K562 (cell line): ENCODE results near the gene CD164L2. TPM values are rescaled to one million over a fixed set of nuclear protein-coding genes. Genes with fewer than 3 reads are reported as not detected.
"Not testable (repeated sequence)": the region's sequence is repeated elsewhere in the genome, so short reads cannot be mapped to it uniquely, and the experiment has no call there.

Experiments used
- ATAC-seq: fragments of 200-7000 bp; cut with Tn5 transposase; 3 replicates; pipeline ENCODE4 v1.9.1; 2020; ENCODE audit warnings: moderate library complexity
- BruUV-seq: library from RNA; stranded (reverse); fragments of 400-500 nt; replicated peaks from 2 replicates; lab custom pipeline; 2021; lab: Mats Ljungman, UMichigan
- CTCF ChIA-PET: fragments of 300-600 bp; formaldehyde crosslinking; extraction: SDS; loops from one replicate; lab custom pipeline; 2021; ENCODE audit warnings: low intra/inter-chr PET ratio; lab: Yijun Ruan, JAX
- POLR2A ChIA-PET: fragments of 300-600, 350-650 bp; sonication (Branson Sonifier 250); formaldehyde crosslinking; extraction: SDS; loops from one replicate; lab custom pipeline; 2021; ENCODE audit warnings: antibody characterized with exemption, inconsistent platforms; lab: Yijun Ruan, JAX
- DNase-seq, 4 experiments: peaks; one replicate each; pipeline versions ENCODE4 v3.0.0 to v3.0.0-alpha.2; 2011 to 2018; ENCODE audit warnings: low spot score in 3 of 4, mixed read lengths in 3 of 4; ENCODE audit errors: extremely low read depth in 1 of 4
- FAIRE-seq: peaks from 2 replicates; lab custom pipeline; 2011; peaks lifted over from hg19 to GRCh38; lab: Jason Lieb, UNC
- H2AFZ ChIP-seq: 2 replicates; pipeline ENCODE4 v1.6.0; 2011; ENCODE audit warnings: low read depth, low read length, control low read depth, inconsistent platforms
- H3K27ac ChIP-seq: fragments of 200-600 bp; 3 replicates; pipeline ENCODE4 v1.8.0; 2011; ENCODE audit warnings: low read depth, mild to moderate bottlenecking, control low read depth, inconsistent platforms, low read length, moderate library complexity, mixed read lengths; ENCODE audit errors: extremely low read depth
- H3K27me3 ChIP-seq, 2 experiments: fragments of 300-600 bp in 1 of 2; 2 replicates in 1 of 2; 3 replicates in 1 of 2; pipeline versions ENCODE4 v1.6.0 to v1.8.0; 2011; ENCODE audit warnings: inconsistent platforms in 2 of 2, low read length in 2 of 2, mild to moderate bottlenecking in 1 of 2, mixed read lengths in 1 of 2, moderate library complexity in 1 of 2; ENCODE audit not compliant: control insufficient read depth in 2 of 2, insufficient read depth in 2 of 2
- H3K36me3 ChIP-seq: fragments of 300-600 bp; 3 replicates; pipeline ENCODE4 v1.8.0; 2011; ENCODE audit warnings: mild to moderate bottlenecking, low read length, inconsistent platforms; ENCODE audit not compliant: control insufficient read depth, insufficient read depth
- H3K4me1 ChIP-seq, 2 experiments: fragments of 200-600 bp in 1 of 2; replicated peaks in 1 of 2; 2 replicates in 1 of 2; 3 replicates in 1 of 2; pipeline versions ENCODE4 v1.5.1 to v1.8.0; 2011; ENCODE audit warnings: inconsistent platforms in 2 of 2, low read length in 2 of 2, mild to moderate bottlenecking in 1 of 2, mixed read lengths in 1 of 2, moderate library complexity in 1 of 2; ENCODE audit not compliant: control insufficient read depth in 2 of 2, insufficient read depth in 2 of 2
- H3K4me2 ChIP-seq: 2 replicates; pipeline ENCODE4 v1.6.1; 2011; ENCODE audit warnings: low read length, control low read depth, inconsistent platforms, mixed read lengths; ENCODE audit not compliant: insufficient read depth
- H3K4me3 ChIP-seq: fragments of 200-600 bp; sonication (generic), shearing (Covaris generic); 2 replicates; pipeline ENCODE4 v1.5.1; 2016; ENCODE audit warnings: control low read depth, inconsistent platforms
- H3K79me2 ChIP-seq: fragments of 200-600 bp; 3 replicates; pipeline ENCODE4 v1.8.0; 2011; ENCODE audit warnings: low read length, inconsistent platforms; ENCODE audit not compliant: control insufficient read depth, insufficient read depth
- H3K9ac ChIP-seq, 2 experiments: 2 replicates each; pipeline versions ENCODE4 v1.6.0 to v1.6.1; 2011; ENCODE audit warnings: low read depth in 2 of 2, low read length in 2 of 2, control low read depth in 1 of 2, inconsistent platforms in 1 of 2, mild to moderate bottlenecking in 1 of 2, mixed read lengths in 1 of 2; ENCODE audit not compliant: insufficient read depth in 1 of 2
- H3K9me1 ChIP-seq: one replicate; pipeline ENCODE4 v1.6.0; 2011; ENCODE audit warnings: inconsistent platforms, mild to moderate bottlenecking, low read length, moderate library complexity; ENCODE audit not compliant: control insufficient read depth, insufficient read depth
- H3K9me3 ChIP-seq: replicated peaks from 2 replicates; pipeline ENCODE4 v1.5.1; 2011; ENCODE audit warnings: low read depth, low read length, inconsistent platforms; ENCODE audit not compliant: control insufficient read depth, insufficient read depth
- H4K20me1 ChIP-seq: replicated peaks from 2 replicates; pipeline ENCODE4 v1.6.1; 2011; ENCODE audit warnings: low read length, inconsistent platforms, mixed read lengths; ENCODE audit not compliant: control insufficient read depth, insufficient read depth
- CTCF ChIP-seq, 3 experiments: IDR thresholded peaks in 2 of 3; conservative IDR thresholded peaks in 1 of 3; 2 replicates each; pipeline ENCODE4 v1.5.1; 2011 to 2012; ENCODE audit warnings: low read length in 3 of 3, mild to moderate bottlenecking in 3 of 3, control low read depth in 2 of 3, improper control_type of control experiment in 1 of 3, inconsistent platforms in 1 of 3, low read depth in 1 of 3, mixed read lengths in 1 of 3, moderate library complexity in 1 of 3; ENCODE audit not compliant: insufficient read depth in 2 of 3
- POLR2A ChIP-seq: fragments of 450-650 bp; conservative IDR thresholded peaks from 2 replicates; pipeline ENCODE4 v1.6.1; 2016
- RBM22 ChIP-seq: fragments of 200-400 bp; formaldehyde crosslinking; IDR thresholded peaks from 2 replicates; pipeline ENCODE4 v1.6.1; 2018; ENCODE audit warnings: low read length, low read depth; ENCODE audit not compliant: poor library complexity, severe bottlenecking
- ZBTB33 ChIP-seq: sonication (generic); formaldehyde crosslinking; IDR thresholded peaks from 2 replicates; pipeline ENCODE4 v1.8.1; 2023; ENCODE audit warnings: mild to moderate bottlenecking, missing genetic modification reagents
- WGBS: fragments of 100-300 bp; shearing (Covaris generic); methylation state at CpG from one replicate; pipeline ENCODE4 v1.1.6; 2016; ENCODE audit warnings: low coverage, mixed read lengths; ENCODE audit not compliant: insufficient coverage; ENCODE audit errors: missing lambda C conversion rate; 5-methylcytosine and 5-hydroxymethylcytosine counted together
- in situ Hi-C: fragments of 300-500 bp; cut with MboI; formaldehyde crosslinking; loops from 4 replicates; pipeline ENCODE4 v1.15.0; 2018; ENCODE audit warnings: inconsistent platforms, mixed read lengths
- intact Hi-C: fragments of 100-400 bp; cut with micrococcal nuclease; formaldehyde crosslinking; loops from 2 replicates; pipeline ENCODE4 v1.14.2; 2022
- polyA plus RNA-seq, 8 experiments: library from polyadenylated mRNA; depleted of rRNA in 4 of 8; stranded (reverse) in 5 of 8; unstranded in 3 of 8; fragments of >200 nt; fragmentation: Nextera tagmentation in 2 of 8; fragmentation: Illumina TruSeq in 1 of 8; extraction: Ambion mirVana in 2 of 8; extraction: Trizol in 1 of 8; gene quantifications; 2 replicates each; pipeline versions ENCODE4 v1.2.1 to v1.2.3, GENCODE V29; 2011 to 2014; ENCODE audit warnings: inconsistent platforms in 1 of 8, missing spikeins in 1 of 8
- total RNA-seq, 7 experiments: library from RNA; depleted of rRNA in 6 of 7; stranded (reverse); fragments of >200 nt in 6 of 7; fragmentation: Illumina TruSeq in 2 of 7; extraction: Trizol in 2 of 7; gene quantifications; 2 replicates each; pipeline versions ENCODE4 v1.2.1 to v1.2.3, GENCODE V29; 2011 to 2021; ENCODE audit warnings: low replicate concordance in 1 of 7

Gene CD164L2
- total and polyA plus RNA-seq, 9 of the 15 experiments (the other 6 are each of a cell fraction or from before 2014, with no cell fraction given) = 0.08 to 0.92 (median 0.38) TPM; not detected in 1

- H3K4me2 ChIP-seq, H3K4me3 ChIP-seq, H3K27ac ChIP-seq, H3K79me2 ChIP-seq, DNase-seq, CTCF ChIA-PET, H3K9me3 ChIP-seq, H4K20me1 ChIP-seq, H2AFZ ChIP-seq, H3K27me3 ChIP-seq, in situ Hi-C loops, FAIRE-seq, BruUV-seq, intact Hi-C loops, H3K9me1 ChIP-seq: not testable (repeated sequence)
- ATAC-seq = peak; percentile 22
- 0 out of 2 replicates have a peak, but pooled peaks have one; percentile 16 for TF ChIP-seq POLR2A
- TF ChIP-seq CTCF (IDR thresholded peaks at IDR 0.05 in 2 of 3, conservative IDR thresholded peaks at IDR 0.05 in 1 of 3; ENCODE audit: insufficient read depth in 2 of 3, low read depth in 1 of 3, low read length in 3 of 3) = 0 out of 6 replicates have a peak, but pooled peaks of 1 of the 3 experiments have one; percentile 12
- TF ChIP-seq ZBTB33 (CRISPR knock-in tag) = peak; percentile 99
- TF ChIP-seq RBM22 = peak; percentile 42
- WGBS = 88% methylated on average over 15 of the region's 18 CpGs
- POLR2A ChIA-PET = interaction anchor here (0.5 to 2.2 kb wide), 5 partner anchors 8 to 1706 kb away, joined by 3 to 11 read pairs (median 3); no protein-coding TSS in a partner anchor
- peaks cover 0 to 12% of the 10 kb centered on the region in 2 experiments; a peak in 2 of 5 replicates for H3K4me1 ChIP-seq
- peaks cover 58% of the 10 kb centered on the region for H3K36me3 ChIP-seq
- H3K9ac ChIP-seq = peak overlapping the region in 1 of 2 experiments; percentile 53; a peak in 1 of 4 replicates
These were observed 22.6 kb upstream of the CD164L2 start for GRCh38 chr1:27405598-27406361.
